Adrenal gland (tissue), 5 donors: Measurements from ENCODE around the gene SAFB.

Source experiments
- POLR2A ChIP-seq, 2 donors: fragments of 450-650 bp; IDR thresholded peaks; one replicate each; pipeline ENCODE4 v1.6.1; 2017; ENCODE audit warnings: antibody characterized with exemption in 2 of 2, mild to moderate bottlenecking in 2 of 2, moderate library complexity in 1 of 2
- TF ChIP-seq, protein P1 (sequence below), 6 experiments: fragments of 450-650 bp in 4 of 6; fragments of 200-600 bp in 2 of 6; sonication (generic) in 1 of 6; IDR thresholded peaks; 1 replicate in 5 of 6; 2 replicates in 1 of 6; pipeline versions ENCODE4 v1.5.1 to v1.8.0; 2016 to 2021; ENCODE audit warnings: antibody characterized with exemption in 6 of 6, mild to moderate bottlenecking in 2 of 6, moderate library complexity in 1 of 6
- donor health status: DM: no; HTN: no; CAD: no.

DNA sequence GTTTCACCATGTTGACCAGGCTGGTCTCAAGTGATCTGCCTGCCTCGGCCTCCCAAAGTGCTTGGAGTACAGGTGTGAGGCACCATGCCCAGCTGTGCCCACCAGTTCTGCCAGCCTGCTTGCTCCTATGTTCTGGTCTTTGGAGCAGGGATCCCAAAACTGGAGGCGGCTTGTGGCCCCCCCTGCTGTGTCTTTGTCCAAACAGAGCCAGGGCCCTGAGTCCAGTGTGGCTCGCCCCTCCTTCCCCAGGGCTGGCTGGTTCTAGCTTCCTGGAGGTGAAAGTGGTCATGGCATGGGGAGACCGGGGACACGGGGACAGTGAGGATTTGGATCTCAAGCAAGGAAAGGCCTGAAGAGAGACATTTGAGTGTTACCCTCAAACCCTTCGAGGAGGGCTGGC, 43.6 kb upstream of the SAFB start:
- TF ChIP-seq, protein P1, sequence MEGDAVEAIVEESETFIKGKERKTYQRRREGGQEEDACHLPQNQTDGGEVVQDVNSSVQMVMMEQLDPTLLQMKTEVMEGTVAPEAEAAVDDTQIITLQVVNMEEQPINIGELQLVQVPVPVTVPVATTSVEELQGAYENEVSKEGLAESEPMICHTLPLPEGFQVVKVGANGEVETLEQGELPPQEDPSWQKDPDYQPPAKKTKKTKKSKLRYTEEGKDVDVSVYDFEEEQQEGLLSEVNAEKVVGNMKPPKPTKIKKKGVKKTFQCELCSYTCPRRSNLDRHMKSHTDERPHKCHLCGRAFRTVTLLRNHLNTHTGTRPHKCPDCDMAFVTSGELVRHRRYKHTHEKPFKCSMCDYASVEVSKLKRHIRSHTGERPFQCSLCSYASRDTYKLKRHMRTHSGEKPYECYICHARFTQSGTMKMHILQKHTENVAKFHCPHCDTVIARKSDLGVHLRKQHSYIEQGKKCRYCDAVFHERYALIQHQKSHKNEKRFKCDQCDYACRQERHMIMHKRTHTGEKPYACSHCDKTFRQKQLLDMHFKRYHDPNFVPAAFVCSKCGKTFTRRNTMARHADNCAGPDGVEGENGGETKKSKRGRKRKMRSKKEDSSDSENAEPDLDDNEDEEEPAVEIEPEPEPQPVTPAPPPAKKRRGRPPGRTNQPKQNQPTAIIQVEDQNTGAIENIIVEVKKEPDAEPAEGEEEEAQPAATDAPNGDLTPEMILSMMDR (IDR thresholded peaks at IDR 0.05), result no peak
- no peak for TF ChIP-seq POLR2A (IDR thresholded peaks at IDR 0.05)
